Eye (tissue), 1 donor: ENCODE results near the gene RB1.
A peak's percentile ranks its signal among the peaks of the same experiment; 100 is the strongest.

Source experiments
- DNase-seq: peaks from one replicate; pipeline ENCODE4 v3.0.0-alpha.2; 2015

RB1 gene

GRCh38 chr13:48457578-48458242 lies 154.2 kb downstream of the RB1 start:
- no peak for DNase-seq

- DNase-seq: no peak
These were observed 171.7 kb downstream of the RB1 start for GRCh38 chr13:48475230-48475629.

DNA sequence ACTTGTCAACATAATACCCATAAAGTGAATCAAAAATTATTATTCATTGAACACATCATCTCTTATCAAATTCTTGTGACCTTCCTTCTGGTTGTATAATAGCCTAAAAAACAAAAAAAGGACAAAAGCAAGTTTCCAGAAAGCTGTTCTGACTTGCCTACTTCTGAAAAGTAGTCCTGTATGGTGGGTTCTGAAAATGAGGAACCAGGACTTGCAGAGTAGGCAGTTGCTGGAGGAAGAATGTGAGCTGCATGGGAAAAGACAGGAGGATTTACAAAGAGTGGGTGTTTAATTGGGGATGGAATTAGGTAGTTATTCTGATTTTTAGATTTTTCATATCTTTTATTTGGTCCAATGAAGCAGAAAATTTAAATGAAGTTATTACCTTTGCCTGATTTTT lies 172.7 kb downstream of the RB1 start:
- DNase-seq: no peak

GRCh38 chr13:48476686-48477085 lies 173.1 kb downstream of the RB1 start:
- no peak for DNase-seq

DNA sequence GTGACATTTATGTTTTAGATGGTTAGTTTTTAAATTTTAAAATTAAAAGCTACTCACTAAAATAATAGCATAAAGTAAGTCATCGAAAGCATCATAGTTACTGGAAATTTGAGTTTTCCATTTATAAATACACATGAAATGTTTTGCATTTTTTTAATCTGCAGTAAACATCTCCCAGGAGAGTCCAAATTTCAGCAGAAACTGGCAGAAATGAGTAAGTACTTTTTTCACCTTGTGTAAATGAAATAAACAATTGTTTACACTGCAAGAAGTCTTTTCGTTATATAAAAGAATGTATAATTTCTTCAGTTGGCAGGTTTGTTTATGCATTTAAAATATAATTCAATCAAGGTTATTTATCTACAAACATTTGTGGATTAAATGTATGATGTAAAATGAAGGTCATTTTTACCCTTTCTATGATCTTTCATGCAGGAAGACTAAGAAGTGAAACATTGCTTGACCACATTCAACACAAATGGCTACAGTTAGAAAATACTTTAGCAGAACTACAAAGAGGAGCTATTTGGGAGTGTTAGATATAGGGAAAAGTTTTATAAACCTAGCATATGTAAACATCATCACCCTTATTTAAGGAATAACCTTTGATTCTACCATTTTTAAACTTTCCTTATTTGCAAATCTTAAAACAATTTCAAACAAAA lies 173.8 kb downstream of the RB1 start:
- DNase-seq: no peak

GRCh38 chr13:48478391-48478790 lies 174.8 kb downstream of the RB1 start:
- DNase-seq: peak; percentile 46

DNA sequence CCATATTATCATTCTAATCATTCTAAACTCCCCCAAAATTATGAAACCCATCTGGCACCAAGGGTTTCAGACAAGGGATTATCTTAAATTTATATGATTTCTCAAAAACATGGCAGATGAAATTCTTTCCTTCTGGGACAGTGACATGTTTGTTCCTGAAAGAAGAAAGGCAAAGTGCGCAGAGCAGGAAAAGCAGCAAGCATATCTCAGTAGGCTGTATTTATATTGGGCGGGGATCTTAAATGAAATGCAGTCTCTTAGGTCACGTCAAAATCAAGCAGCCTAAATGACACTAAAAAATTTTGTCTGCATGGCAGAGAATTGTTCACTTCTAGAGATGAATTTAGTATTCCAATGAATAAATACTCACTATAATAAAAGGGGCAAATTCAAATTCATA lies 180.0 kb downstream of the RB1 start:
- DNase-seq: no peak

- DNase-seq: no peak
These were observed 181.9 kb downstream of the RB1 start for GRCh38 chr13:48485432-48485831.

DNA sequence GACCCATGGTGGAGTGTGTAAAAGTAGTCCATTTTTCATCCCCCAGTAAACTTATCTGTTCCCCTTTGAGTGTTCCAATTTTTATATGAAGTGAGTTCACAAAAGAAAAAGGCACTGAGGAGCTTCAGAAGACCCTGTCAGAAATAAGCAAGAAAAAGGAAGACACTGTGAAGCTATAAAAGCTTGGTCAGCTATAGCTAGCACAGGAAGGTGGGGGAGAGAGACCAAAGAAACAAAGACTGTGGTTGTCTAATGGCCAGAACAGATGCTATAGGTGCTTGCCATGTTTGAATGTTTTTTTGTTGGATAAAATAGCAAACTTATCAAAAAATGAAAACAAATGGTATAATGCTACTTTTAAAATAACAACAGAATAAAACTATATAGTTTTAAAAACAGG lies 182.8 kb downstream of the RB1 start:
- no peak for DNase-seq

DNA sequence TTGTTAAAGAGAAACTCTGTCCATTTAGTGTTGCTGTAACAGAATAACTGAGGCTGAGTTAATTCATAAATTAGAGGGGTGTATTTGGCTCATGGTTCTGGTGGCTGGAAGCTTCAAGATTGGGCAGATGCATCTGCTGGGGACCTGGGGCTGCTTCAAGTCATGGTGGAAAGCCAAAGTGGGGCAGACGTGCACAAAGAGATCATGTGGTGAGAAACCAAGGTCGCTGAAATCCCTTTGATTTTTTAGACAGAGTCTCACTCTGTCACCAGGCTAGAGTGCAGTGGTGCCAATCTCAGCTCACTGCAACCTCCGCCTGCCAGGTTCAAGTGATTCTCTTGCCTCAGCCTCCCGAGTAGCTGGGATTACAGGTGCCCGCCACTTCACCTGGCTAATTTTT lies 183.3 kb downstream of the RB1 start:
- no peak for DNase-seq

- DNase-seq: no peak
These were observed 184.4 kb downstream of the RB1 start for GRCh38 chr13:48487968-48488367.

GRCh38 chr13:48488995-48489394 lies 185.4 kb downstream of the RB1 start:
- no peak for DNase-seq

DNA sequence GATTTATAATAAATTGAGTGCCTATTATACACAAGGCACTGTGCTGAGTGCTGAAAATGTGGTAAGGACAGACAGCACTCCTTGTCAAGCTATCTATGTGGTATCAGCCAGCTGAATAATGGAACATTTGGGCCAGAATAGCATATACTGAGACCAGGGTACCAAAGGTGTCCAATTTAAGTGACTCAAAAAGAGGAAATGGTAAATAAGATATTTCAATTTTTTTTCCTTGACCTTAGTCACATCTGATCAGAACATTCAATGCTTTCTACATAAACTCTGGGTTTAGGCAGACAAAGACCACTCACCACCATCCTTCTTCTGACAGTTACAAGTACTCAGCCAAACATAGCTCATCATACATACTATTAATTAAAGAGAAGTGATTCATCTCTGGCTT lies 186.1 kb downstream of the RB1 start:
- no peak for DNase-seq

- DNase-seq: no peak
These were observed 186.7 kb downstream of the RB1 start for GRCh38 chr13:48490241-48490640.

DNA sequence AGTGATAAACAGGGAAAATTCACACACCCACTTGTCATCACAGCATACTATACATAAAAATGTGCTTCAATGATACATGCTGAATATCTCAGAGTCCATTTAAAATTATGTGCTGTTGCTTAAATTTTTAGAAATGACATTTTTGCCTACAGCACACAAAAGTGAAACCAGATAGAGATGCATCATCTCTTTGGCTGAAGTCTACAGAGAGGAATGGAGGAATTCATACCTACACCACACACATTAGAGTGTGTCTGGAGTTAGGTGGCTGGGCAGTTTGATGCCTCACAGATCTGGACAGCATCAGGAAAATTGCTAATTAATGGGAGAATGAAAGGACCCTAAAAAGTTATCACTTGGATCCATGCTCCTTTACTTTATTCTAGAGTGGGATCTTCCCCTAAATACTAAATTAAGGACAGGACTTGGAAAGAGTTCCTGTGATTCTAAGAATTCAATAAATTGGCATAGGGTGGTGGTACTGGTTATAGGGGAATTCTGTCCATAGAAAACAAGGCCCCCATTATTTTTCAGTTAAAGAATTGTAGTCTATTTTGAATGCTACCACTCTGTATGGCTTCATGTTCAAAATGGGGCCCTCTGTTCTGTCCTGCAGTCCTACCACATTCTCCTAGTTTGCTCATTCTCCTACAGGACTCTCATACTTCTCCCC lies 188.0 kb downstream of the RB1 start:
- no peak for DNase-seq

GRCh38 chr13:48492096-48492440 lies 188.5 kb downstream of the RB1 start:
- DNase-seq: no peak

GRCh38 chr13:48492470-48493065 lies 189.0 kb downstream of the RB1 start:
- DNase-seq: no peak

DNA sequence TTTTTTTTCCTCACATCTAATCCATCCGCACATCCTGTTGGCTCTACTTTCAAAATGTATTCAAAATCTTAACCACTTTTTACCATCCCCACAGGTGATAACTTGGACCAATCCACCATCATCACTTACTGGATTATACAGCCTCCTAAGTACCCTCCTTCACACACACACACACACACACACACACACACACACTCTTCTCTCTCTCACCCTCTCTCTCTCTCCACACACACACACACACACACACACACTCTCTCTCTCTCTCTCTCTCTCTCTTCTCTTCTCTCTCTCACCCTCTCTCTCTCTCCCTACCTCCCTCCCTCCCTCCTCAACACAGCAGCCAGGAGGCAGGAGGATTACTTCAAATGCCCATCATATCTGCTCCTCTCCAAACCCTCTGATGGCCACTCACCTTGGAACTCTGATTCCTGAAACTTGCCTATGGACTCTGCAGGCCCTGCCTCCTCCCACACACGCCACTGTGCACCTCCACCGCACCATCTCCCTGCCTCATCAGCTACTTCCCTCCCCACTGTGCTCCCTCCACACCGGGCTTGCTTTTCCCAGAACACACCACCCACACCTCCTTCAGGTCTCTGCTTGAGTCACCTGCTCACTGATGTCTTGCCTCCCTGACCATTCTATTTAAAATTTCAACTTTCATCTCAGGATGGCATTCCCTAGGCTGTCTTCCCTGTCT lies 189.7 kb downstream of the RB1 start:
- no peak for DNase-seq

DNA sequence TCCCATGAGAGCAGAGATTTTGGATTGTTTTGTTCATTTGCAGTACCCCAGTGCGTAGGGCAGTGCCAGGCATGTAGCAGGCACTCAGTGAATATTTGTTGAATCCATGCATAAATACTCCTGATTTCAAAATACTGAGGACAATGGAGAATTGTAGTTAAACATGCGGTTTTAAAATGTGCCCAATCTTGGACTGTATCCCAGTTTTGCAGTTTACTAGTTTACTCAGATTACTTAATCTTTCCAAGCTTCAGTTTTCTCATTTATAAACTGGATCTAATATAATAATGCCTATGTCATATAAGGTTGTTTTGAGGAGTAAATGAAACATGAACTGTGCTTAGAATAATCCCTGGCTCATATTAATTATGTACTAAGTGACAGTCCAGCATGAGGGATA lies 190.3 kb downstream of the RB1 start:
- DNase-seq: no peak

DNA sequence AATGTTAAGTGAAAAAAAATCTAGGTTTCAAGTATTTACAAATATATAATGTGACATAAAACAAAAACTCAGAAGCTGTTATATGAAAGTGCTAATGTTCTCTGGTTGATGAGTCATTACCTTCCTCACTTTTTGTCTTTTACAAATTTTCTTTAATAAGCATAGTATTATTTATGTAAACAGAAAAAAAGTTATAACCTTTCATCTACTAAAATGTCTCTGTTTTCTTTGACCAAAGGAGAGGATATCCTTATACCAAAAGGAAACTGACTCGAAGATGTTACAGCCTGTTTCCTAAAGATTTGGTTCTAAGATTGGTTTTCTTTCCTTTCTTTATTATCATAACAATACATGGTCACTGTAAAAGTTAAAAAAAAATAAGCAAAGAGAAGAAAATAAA lies 191.3 kb downstream of the RB1 start:
- DNase-seq: no peak

DNA sequence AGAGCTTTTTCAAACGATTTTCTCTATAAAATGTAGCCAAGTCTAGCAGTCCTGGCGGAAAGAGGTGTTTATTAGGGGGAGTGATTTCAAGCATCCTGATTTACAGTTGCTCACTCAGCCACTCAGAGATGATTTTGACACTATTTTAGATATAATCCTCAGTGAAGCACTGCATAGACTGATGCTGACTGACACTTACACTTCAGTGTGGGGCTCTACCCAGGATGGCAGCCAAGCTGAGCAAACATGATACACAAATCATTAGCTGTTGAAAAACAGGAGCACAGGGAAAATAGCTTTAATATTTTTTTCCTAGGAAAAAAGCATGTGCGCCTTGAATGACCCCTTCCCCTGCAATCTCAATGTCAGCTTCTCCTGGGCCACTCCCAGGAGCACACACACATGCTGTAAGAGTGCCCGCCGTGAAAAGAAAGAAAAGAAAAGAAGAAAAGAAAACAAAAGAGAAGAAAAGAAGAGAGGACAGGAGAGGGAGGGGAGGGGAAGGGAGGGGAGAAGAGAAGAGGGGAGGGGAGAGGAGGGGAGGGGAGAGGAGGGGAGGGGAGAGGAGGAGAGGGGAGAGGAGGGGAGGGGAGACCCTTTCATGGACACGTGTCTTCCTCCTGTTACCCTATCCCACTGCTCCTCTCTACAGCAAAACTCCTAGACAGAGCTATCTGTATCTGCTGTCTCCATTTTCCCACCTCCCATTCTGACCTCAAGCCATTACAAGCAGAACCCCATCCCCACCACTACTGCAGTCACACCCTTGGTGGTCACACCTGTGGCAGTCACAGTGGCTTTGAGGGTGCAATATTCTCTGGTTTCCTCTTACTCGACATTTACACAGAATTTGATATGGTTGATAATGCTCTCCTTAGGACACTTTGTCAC lies 193.0 kb downstream of the RB1 start:
- no peak for DNase-seq

- DNase-seq: no peak
These were observed 194.1 kb downstream of the RB1 start for GRCh38 chr13:48497669-48498068.
